VCaP (cell line): ENCODE data around the gene ARAP2.

Source experiments
- H3K27ac ChIP-seq: fragments of 450-650 bp; 2 replicates; pipeline ENCODE4 v1.5.1; 2017
- TF ChIP-seq, protein P1 (sequence below): fragments of 450-650 bp; conservative IDR thresholded peaks from 2 replicates; pipeline ENCODE4 v1.5.1; 2017; ENCODE audit warnings: mild to moderate bottlenecking, moderate library complexity

The ARAP2 gene

DNA sequence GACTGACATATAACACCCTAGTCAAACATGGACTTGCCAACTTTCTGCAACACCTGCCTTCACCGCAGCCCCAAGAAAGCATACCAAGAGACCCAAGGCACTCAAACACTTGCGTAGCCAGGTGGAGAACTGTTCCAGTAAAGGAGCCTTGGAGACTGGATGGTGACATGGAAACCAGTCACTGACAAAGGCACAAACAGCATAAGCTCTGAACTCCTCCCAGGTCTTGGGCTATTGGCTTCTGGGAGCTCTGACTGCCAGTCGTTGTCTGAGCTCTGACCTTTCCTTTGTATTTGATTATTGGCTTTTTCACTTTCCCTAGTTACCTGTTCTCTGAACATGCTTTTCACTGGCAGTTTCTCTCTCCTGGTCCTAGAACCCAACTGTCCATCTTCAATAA lies 38.3 kb downstream of the ARAP2 start:
- no peak overlapping the region for H3K27ac ChIP-seq
- TF ChIP-seq, protein P1, sequence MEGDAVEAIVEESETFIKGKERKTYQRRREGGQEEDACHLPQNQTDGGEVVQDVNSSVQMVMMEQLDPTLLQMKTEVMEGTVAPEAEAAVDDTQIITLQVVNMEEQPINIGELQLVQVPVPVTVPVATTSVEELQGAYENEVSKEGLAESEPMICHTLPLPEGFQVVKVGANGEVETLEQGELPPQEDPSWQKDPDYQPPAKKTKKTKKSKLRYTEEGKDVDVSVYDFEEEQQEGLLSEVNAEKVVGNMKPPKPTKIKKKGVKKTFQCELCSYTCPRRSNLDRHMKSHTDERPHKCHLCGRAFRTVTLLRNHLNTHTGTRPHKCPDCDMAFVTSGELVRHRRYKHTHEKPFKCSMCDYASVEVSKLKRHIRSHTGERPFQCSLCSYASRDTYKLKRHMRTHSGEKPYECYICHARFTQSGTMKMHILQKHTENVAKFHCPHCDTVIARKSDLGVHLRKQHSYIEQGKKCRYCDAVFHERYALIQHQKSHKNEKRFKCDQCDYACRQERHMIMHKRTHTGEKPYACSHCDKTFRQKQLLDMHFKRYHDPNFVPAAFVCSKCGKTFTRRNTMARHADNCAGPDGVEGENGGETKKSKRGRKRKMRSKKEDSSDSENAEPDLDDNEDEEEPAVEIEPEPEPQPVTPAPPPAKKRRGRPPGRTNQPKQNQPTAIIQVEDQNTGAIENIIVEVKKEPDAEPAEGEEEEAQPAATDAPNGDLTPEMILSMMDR: no peak

DNA sequence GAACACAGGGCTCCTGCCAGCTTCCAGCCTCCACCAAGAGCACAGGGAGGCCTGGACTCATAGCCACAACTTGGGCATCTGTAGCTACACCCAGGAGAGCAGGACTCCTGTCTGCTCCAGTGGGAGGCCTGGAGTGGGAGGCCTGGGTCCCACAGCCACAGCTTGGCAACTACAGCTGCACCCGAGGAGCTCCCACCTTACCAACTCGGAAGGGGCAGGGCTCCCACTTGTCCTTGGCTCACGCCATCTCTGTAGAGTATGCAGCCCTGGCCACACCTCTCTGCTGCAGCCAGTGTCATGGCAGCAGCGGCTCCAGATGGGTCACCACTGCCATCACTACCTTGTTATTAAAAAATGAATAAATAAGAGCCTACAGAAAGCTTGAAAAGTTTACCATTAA lies 45.5 kb downstream of the ARAP2 start:
- no peak overlapping the region for H3K27ac ChIP-seq
- TF ChIP-seq, protein P1: no peak

DNA sequence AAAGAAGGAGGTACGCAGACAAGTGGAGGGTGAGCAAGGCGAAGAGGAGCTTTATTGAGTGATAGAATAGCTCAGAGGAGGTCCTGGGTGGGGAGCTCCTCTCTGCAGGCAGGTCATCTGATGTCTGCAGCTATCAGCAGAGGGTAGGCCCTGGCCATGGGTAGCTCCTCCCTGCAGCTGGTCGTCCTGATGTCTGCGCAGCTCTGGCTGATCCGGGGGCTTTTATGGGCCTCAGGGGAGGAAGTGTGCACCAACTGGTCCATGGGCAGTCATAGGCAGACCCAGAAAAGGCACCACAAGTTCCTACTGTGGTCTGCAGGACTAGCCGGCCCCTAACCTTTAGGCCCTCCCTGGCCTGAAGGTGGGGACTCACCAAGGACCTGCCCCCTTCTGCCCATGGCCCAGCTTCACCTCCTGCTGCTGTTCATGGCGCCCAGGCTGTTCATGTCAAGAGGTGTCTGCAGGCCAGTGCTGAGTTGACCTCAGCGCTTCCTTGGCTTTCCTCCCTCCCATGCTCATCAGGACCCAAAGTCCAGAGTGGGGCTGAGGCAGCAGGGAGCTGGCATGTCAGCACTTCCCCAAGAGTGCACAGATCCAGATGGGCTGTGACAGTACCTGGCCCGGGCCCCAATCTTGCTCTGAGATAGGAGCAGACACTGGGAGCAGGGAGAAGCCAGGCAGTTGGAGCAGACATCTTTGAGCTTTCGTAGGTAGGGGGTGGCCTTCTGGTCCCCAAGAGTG lies 46.1 kb downstream of the ARAP2 start:
- H3K27ac ChIP-seq: no peak overlapping the region
- TF ChIP-seq, protein P1: no peak

DNA sequence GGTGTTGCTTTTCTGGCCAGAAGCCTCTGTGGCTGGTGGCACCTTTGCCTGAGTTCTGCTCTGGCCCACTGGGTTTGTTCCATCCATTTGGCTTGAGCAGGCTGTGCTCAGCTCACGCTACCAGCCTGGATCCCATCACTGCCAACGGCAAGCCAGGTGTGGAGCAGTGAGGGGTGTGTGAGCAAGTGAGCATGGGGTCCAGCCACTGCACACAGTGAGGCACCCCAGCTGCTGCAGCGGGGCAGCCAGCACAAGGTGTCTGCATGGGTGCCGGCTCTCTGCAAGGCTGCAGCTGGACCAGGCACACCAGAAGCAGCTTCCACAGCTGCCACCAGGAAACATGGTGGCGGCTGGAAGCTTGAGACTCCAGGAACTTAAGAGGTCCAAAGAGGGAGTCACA lies 46.8 kb downstream of the ARAP2 start:
- TF ChIP-seq, protein P1: no peak
- no peak overlapping the region for H3K27ac ChIP-seq

DNA sequence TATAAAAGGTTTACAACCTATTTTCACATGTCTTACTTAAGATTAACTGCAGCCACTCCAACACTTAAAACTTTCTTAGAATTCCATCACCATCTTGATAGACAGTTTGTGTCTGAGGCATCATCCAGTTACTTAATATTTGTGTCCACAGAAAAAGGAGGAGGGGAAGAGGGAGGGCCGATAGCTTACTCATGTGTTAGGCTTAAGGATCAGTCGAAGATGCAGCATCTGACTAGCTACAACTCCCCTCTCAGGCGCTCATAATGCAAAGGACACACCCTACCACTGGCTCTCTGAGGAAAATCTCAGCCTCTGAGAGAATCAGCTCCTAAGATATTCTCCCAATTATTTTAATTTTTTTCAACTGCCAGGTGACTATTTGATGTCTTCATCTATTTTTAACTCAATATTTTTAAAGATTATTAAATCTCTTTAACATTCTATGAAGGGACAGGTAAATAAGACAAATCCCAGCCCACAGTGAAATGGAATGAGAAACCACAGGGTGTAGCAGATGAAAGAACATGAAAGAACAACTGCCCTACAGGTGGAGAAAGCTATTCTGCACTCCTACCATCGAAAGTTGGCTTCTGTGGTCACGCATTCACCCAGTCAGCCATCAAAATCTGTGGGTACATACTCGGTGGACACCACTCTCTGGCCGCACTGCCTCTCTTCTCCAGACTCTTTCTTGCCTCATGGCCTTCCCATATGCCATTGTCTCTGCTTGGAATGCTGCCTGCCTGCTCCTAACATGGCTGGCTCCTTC lies 48.0 kb downstream of the ARAP2 start:
- TF ChIP-seq, protein P1: no peak
- no peak overlapping the region for H3K27ac ChIP-seq

DNA sequence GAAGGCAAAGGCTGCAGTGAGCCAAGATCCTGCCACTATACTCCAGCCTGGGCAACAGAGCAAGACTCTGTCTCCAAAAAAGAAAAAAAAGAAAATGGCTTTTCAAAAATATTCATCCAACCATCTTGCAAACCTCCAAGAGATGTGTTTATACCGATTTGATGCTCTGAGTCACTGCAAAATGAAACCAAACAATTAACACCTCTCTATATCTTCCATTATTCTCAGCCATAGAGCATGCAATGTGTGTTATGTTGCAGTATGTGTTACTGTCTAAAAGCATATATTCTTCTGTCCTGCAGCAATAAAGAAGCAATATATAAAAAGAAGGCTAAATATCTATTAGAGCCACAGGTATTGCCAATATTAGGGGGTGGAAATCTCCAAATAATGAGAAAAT lies 51.4 kb downstream of the ARAP2 start:
- TF ChIP-seq, protein P1: no peak
- H3K27ac ChIP-seq: no peak overlapping the region

DNA sequence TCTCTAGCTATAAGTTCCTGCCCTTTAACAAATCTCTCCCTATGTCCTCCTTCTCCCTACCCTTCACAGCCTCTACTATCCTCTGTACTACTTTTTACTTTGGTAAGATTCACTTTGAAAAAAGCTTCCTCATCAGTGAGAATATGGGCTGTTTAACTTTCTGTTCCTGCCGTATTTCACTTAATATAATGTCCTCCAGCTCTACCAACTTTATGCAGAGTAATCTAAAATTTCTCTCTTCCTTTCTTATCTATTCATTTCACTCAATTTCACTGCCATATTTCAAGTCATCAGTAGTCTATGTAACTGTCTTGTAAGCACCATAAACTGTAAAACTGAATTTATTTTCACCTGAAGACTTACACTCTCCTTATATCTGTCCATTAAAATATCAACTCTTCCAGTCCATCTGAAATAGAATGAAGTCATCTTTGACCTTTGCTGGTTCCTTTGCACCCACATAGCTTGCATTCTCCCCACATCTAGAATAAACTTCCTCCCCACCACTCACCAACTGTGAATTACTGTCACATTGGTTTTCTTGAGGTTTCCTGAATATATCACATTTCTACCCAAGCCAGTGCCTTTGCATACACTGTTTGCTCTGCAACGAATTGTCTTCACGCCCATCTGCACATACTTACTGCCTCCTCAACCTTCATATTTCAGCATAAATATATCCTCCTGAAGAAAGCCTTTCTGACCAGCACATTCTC lies 54.6 kb downstream of the ARAP2 start:
- TF ChIP-seq, protein P1: no peak
- H3K27ac ChIP-seq: no peak overlapping the region
